ENCODE data around the gene CCL5.

- no peak for TF ChIP-seq CTCF (IDR thresholded peaks at IDR 0.05)
- no peak for TF ChIP-seq POLR2A (IDR thresholded peaks at IDR 0.05)
These were observed 27.5 kb upstream of the CCL5 start for GRCh38 chr17:35907691-35908090.
